Peyer's patch (tissue), 4 donors: ENCODE measurements around the gene SLC25A17. TPM values are rescaled to one million over a fixed set of nuclear protein-coding genes. Genes with fewer than 3 reads are reported as not detected.
"Not testable (repeated sequence)": the region's sequence is repeated elsewhere in the genome, so short reads cannot be mapped to it uniquely, and the experiment has no call there.

Source experiments
- DNase-seq, 3 donors: peaks; one replicate each; pipeline ENCODE4 v3.0.0-alpha.2; 2017 to 2019
- H3K27ac ChIP-seq, 4 donors: fragments of 200-600 bp; sonication (generic); one replicate each; pipeline ENCODE4 v1.5.1; 2016 to 2019
- H3K27me3 ChIP-seq, 2 donors: fragments of 200-600 bp; sonication (generic); one replicate each; pipeline ENCODE4 v1.5.1; 2019
- H3K36me3 ChIP-seq, 3 donors: fragments of 200-600 bp; sonication (generic); one replicate each; pipeline ENCODE4 v1.5.1; 2016 to 2019
- H3K4me1 ChIP-seq, 4 donors: fragments of 200-600 bp; sonication (generic); one replicate each; pipeline ENCODE4 v1.5.1; 2016 to 2019
- H3K4me3 ChIP-seq, 4 donors: fragments of 200-600 bp; sonication (generic); 1 replicate in 3 of 4; 2 replicates in 1 of 4; pipeline ENCODE4 v1.5.1; 2016 to 2019; ENCODE audit warnings: mild to moderate bottlenecking in 1 of 4
- H3K9me3 ChIP-seq, 4 donors: fragments of 200-600 bp; sonication (generic); one replicate each; pipeline ENCODE4 v1.5.1; 2016 to 2019; ENCODE audit warnings: mild to moderate bottlenecking in 1 of 4
- POLR2A ChIP-seq, 2 donors: fragments of 450-650 bp; IDR thresholded peaks; one replicate each; pipeline ENCODE4 v1.5.1; 2017; ENCODE audit warnings: antibody characterized with exemption in 2 of 2, mild to moderate bottlenecking in 2 of 2, moderate library complexity in 2 of 2
- total RNA-seq, 4 donors: library from RNA; depleted of rRNA; stranded (reverse); fragments of >200 nt; gene quantifications; one replicate each; pipeline ENCODE4 v1.1.0, GENCODE V29; 2016
- TF ChIP-seq, protein P1 (sequence below), 6 experiments: fragments of 450-650 bp in 4 of 6; fragments of 200-600 bp in 2 of 6; sonication (generic) in 1 of 6; IDR thresholded peaks; one replicate each; pipeline ENCODE4 v1.5.1; 2017 to 2019; ENCODE audit warnings: antibody characterized with exemption in 6 of 6, mild to moderate bottlenecking in 3 of 6, moderate library complexity in 1 of 6

The SLC25A17 gene, protein sequence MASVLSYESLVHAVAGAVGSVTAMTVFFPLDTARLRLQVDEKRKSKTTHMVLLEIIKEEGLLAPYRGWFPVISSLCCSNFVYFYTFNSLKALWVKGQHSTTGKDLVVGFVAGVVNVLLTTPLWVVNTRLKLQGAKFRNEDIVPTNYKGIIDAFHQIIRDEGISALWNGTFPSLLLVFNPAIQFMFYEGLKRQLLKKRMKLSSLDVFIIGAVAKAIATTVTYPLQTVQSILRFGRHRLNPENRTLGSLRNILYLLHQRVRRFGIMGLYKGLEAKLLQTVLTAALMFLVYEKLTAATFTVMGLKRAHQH
- total RNA-seq: 10 to 100 TPM in 3 of 4 donors, 1 to 10 TPM in 1; 9.8 to 19.2 (median 13.9) TPM

DNA sequence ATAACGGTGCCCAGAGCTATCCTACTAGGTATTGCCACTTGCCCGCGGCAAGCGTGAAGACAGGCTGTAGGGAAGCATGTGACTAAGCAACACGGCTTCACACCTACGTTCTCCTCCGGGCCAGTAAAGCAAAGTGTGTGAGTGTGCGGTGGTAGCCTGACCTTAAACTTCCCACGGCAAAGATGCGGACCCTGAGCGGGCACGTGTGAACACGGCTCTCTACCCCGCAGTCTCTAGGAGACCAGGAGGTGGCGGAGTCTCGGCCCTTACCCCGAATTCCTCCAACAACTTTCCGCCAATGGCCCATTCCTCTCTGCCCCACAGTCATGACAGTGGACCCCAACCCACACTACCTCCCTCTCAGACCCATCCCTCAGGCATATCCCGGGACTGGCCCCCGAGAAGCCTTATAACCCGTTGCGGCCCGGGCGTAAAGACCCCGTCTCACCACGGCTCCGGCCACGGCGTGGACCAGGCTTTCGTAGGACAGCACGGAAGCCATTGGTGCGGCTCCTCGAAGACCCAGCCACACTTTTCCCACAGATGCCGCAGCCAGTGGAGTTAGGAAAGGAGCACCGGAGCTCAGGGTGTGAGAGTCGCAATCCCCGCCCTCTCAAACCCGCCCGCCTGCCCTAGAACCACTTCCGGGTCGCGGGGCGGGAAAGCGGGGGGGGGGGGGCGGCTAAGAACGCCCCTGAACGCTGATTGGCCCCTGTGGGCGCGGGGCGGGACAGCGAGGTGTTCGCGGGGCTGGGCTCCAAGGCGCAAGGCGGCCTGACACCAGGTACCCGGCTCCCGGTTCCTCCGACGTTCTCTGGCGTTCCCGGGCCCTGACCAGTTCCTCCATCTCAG lies at the start of gene SLC25A17:
Gene SLC25A17, minus strand, starts transcription at position 600 of the 852 bp plus-strand sequence. Its CDS starts 98 bp downstream, at position 502.
- peak; percentile 88 to 96 (median 96) for DNase-seq
- Histone ChIP-seq H3K36me3 (peaks cover 0 to 6% (median 0%) of the 10 kb centered on the region in 3 donors), H3K27ac (peak within 1 kb of the TSS; percentile 69 to 83 (median 76)), H3K9me3 (no peaks in the 10 kb centered on the region), H3K27me3 (no peaks in the 10 kb centered on the region), H3K4me1 (peaks cover 0 to 19% (median 8%) of the 10 kb centered on the region in 4 donors), H3K4me3 (peak within 1 kb of the TSS; percentile 77 to 96 (median 80))
- TF ChIP-seq POLR2A (IDR thresholded peaks at IDR 0.05): peak in 1 of 2 donors; percentile 34
- TF ChIP-seq, protein P1, sequence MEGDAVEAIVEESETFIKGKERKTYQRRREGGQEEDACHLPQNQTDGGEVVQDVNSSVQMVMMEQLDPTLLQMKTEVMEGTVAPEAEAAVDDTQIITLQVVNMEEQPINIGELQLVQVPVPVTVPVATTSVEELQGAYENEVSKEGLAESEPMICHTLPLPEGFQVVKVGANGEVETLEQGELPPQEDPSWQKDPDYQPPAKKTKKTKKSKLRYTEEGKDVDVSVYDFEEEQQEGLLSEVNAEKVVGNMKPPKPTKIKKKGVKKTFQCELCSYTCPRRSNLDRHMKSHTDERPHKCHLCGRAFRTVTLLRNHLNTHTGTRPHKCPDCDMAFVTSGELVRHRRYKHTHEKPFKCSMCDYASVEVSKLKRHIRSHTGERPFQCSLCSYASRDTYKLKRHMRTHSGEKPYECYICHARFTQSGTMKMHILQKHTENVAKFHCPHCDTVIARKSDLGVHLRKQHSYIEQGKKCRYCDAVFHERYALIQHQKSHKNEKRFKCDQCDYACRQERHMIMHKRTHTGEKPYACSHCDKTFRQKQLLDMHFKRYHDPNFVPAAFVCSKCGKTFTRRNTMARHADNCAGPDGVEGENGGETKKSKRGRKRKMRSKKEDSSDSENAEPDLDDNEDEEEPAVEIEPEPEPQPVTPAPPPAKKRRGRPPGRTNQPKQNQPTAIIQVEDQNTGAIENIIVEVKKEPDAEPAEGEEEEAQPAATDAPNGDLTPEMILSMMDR (IDR thresholded peaks at IDR 0.05): peak in 5 of 6 experiments; percentile 28 to 56 (median 37)

DNA sequence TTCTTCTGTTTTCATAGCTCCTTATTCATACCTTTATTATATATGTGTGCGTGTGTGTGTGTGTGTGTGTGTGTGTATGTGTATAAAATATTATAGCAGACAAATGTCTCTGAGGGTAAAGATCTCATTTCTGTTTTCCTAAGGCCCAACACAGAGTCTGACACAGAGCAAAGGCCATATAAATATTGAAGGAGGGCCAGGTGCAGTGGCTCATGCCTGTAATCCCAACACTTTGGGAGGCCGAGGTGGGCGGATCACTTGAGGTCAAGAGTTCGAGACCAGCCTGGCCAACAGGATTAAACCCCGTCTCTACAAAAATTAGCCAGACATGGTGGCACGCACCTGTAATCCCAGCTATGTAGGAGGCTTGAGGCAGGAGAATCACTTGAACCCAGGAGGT lies 49.2 kb upstream of the SLC25A17 start:
- peaks cover 0 to 29% (median 0%) of the 10 kb centered on the region in 3 donors for H3K36me3 ChIP-seq
- not testable (repeated sequence) for DNase-seq, H3K9me3 ChIP-seq, H3K4me3 ChIP-seq, H3K27me3 ChIP-seq, H3K27ac ChIP-seq, H3K4me1 ChIP-seq

DNA sequence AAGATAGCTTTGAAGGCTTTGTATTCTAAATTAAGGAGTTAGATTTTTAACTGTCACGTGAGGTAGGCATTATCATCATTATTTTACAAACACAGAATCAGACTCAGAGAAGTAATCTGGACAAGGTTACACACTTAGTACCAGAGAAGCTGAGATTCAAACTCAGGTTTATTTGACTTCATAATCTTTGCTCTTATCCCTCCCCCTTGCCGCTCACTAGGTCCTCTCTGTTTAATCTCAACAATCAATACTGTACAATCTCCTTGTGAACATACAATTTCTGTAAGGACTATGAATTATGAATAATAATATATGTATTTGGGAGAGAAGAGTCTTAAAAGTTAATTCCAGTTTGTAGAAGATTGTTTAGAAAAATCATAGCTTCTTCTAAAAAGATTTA lies 48.0 kb upstream of the SLC25A17 start:
- Histone ChIP-seq H3K36me3 (peaks cover 0 to 23% (median 0%) of the 10 kb centered on the region in 3 donors), H3K27me3 (no peaks in the 10 kb centered on the region), H3K27ac (no peak overlapping the region), H3K4me1 (peaks cover 0 to 4% (median 0%) of the 10 kb centered on the region in 4 donors), H3K9me3 (no peaks in the 10 kb centered on the region), H3K4me3 (no peak overlapping the region)
- TF ChIP-seq, protein P1 (IDR thresholded peaks at IDR 0.05): no peak
- TF ChIP-seq POLR2A (IDR thresholded peaks at IDR 0.05): no peak
- DNase-seq: no peak

DNA sequence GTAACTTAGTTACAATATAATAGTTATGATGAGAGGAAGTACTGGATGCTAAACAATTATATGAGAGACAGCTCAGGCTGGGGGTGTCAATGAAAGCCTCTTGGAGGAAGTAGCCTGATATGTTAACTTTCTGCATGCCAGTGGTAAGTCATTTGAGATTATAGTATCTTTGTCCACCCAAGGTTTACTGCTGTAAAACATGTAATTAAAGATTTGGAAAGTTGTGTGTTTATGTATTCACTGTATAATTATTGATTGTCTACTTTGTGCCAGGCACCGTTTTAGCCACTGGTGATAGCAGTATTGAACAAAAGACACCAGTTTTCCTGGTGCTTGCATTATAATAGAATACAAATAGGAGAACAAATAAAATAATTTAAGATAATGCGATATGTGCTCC lies 43.4 kb upstream of the SLC25A17 start:
- Histone ChIP-seq H3K4me3 (no peak overlapping the region), H3K27ac (no peak overlapping the region), H3K27me3 (no peaks in the 10 kb centered on the region), H3K9me3 (no peaks in the 10 kb centered on the region), H3K4me1 (peaks cover 0 to 12% (median 4%) of the 10 kb centered on the region in 4 donors), H3K36me3 (peaks cover 0 to 5% (median 0%) of the 10 kb centered on the region in 3 donors)
- TF ChIP-seq POLR2A (IDR thresholded peaks at IDR 0.05): no peak
- TF ChIP-seq, protein P1 (IDR thresholded peaks at IDR 0.05): no peak
- no peak for DNase-seq

DNA sequence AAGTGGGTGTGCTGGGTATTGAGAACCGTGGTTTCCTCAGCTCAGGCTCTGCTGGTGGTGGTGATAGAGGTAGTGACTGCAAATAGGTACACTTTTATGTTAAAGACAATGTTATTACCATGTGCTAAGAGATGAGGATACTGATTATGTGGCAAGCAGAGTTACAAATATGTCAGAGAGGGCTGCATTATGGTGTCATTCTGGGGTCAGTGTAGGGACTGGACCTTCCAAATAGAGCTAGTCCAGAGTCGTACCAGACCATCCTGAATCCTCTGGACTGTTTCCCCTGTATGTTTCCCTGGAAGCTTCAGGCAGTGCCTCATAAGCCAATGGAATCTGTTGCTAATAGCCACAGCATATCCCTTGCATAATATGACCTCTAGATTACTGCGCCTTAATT lies 42.9 kb upstream of the SLC25A17 start, which contains the start of gene DNAJB7:
Gene DNAJB7, minus strand, starts transcription at position 101 of the 400 bp plus-strand sequence. CDS start 119 bp downstream, outside the sequence.
- Histone ChIP-seq H3K4me3 (no peak within 1 kb of the TSS), H3K9me3 (no peaks in the 10 kb centered on the region), H3K4me1 (peaks cover 0 to 13% (median 4%) of the 10 kb centered on the region in 4 donors), H3K27me3 (no peaks in the 10 kb centered on the region), H3K27ac (no peak within 1 kb of the TSS), H3K36me3 (peaks cover 0 to 5% (median 0%) of the 10 kb centered on the region in 3 donors)
- no peak for DNase-seq
- no peak for TF ChIP-seq POLR2A (IDR thresholded peaks at IDR 0.05)
- TF ChIP-seq, protein P1 (IDR thresholded peaks at IDR 0.05): no peak
